NCI-H1105 treated with DMSO at 0.1 percent for 48 hours (cell line): ENCODE data around the gene GOLGA2.
A peak's percentile ranks its signal among the peaks of the same experiment; 100 is the strongest.

Source experiments
- DNase-seq: peaks from one replicate; lab custom pipeline; 2025; lab: John Stamatoyannopoulos, UW

GOLGA2 gene

GRCh38 chr9:128254855-128255759 lies 20.7 kb downstream of the GOLGA2 start:
- peak; percentile 49 for DNase-seq

GRCh38 chr9:128254362-128254761 lies 21.4 kb downstream of the GOLGA2 start:
- no peak for DNase-seq

- no peak for DNase-seq
These were observed 21.8 kb downstream of the GOLGA2 start for GRCh38 chr9:128253991-128254346.

- DNase-seq, result no peak
These were observed 22.4 kb downstream of the GOLGA2 start for GRCh38 chr9:128253140-128253990.

- DNase-seq, result no peak
These were observed 23.3 kb downstream of the GOLGA2 start for GRCh38 chr9:128252317-128253139.

- DNase-seq, result no peak
These were observed 24.1 kb downstream of the GOLGA2 start for GRCh38 chr9:128251732-128252100.

- DNase-seq, result no peak
These were observed 24.7 kb downstream of the GOLGA2 start for GRCh38 chr9:128250839-128251731.

- peak; percentile 68 for DNase-seq
These were observed 25.6 kb downstream of the GOLGA2 start for GRCh38 chr9:128249908-128250838.

- DNase-seq, result no peak
These were observed 26.3 kb downstream of the GOLGA2 start for GRCh38 chr9:128249558-128249907.

- DNase-seq, result no peak
These were observed 28.5 kb downstream of the GOLGA2 start for GRCh38 chr9:128247226-128247803.

- DNase-seq, result no peak
These were observed 29.3 kb downstream of the GOLGA2 start for GRCh38 chr9:128246471-128246870.

GRCh38 chr9:128245421-128246151 lies 30.2 kb downstream of the GOLGA2 start:
- no peak for DNase-seq

- no peak for DNase-seq
These were observed 31.0 kb downstream of the GOLGA2 start for GRCh38 chr9:128244837-128245231.

GRCh38 chr9:128244091-128244836 lies 31.5 kb downstream of the GOLGA2 start:
- no peak for DNase-seq

GRCh38 chr9:128243215-128244018 lies 32.4 kb downstream of the GOLGA2 start:
- no peak for DNase-seq

GRCh38 chr9:128242828-128243214 lies 33.0 kb downstream of the GOLGA2 start:
- DNase-seq, result no peak

GRCh38 chr9:128242124-128242523 lies 33.7 kb downstream of the GOLGA2 start:
- no peak for DNase-seq
